GM12878 (cell line): Measurements from ENCODE around the gene GRIFIN. TPM values are rescaled to one million over a fixed set of nuclear protein-coding genes. Genes with fewer than 3 reads are reported as not detected.

Experiments used
- ATAC-seq: fragments of 200-7000 bp; cut with Tn5 transposase; 3 replicates; pipeline ENCODE4 v1.9.1; 2020; ENCODE audit warnings: mild to moderate bottlenecking, moderate library complexity
- BruUV-seq: library from RNA; stranded (reverse); fragments of 400-500 nt; replicated peaks from 2 replicates; lab custom pipeline; 2021; lab: Mats Ljungman, UMichigan
- CTCF ChIA-PET: fragments of 300-600 bp; sonication (Branson Sonifier 250); formaldehyde crosslinking; extraction: SDS; loops from one replicate; lab custom pipeline; 2021; ENCODE audit warnings: inconsistent platforms; lab: Yijun Ruan, JAX
- POLR2A ChIA-PET: fragments of 350-600 bp; formaldehyde crosslinking; extraction: SDS; loops from one replicate; lab custom pipeline; 2021; ENCODE audit warnings: inconsistent platforms; lab: Charles Lee
- RAD21 ChIA-PET: fragments of 300-600 bp; sonication (Branson Sonifier 250); formaldehyde crosslinking; loops from one replicate; lab custom pipeline; 2023; ENCODE audit warnings: antibody characterized with exemption; ENCODE audit not compliant: unreplicated experiment; lab: Charles Lee
- SMC1A ChIA-PET: fragments of 300-600 bp; sonication (Branson Sonifier 250); formaldehyde crosslinking; loops from one replicate; lab custom pipeline; 2023; ENCODE audit not compliant: unreplicated experiment, uncharacterized antibody; lab: Charles Lee
- DNase-seq: peaks from one replicate; pipeline ENCODE4 v3.0.0-alpha.2; 2011; ENCODE audit warnings: low read depth, low spot score
- FAIRE-seq: peaks from 3 replicates; lab custom pipeline; 2011; peaks lifted over from hg19 to GRCh38; lab: Jason Lieb, UNC
- H2AFZ ChIP-seq: 2 replicates; pipeline ENCODE4 v1.6.0; 2011; ENCODE audit warnings: low read depth, low read length, control low read depth; ENCODE audit not compliant: control insufficient read depth
- H3K27ac ChIP-seq: 2 replicates; pipeline ENCODE4 v1.5.1; 2011; ENCODE audit warnings: control low read depth; ENCODE audit not compliant: control insufficient read depth, insufficient read depth
- H3K27me3 ChIP-seq, 2 experiments: replicated peaks in 1 of 2; 2 replicates each; pipeline versions ENCODE4 v1.6.0 to v1.6.1; 2011; ENCODE audit warnings: low read length in 1 of 2; ENCODE audit not compliant: control insufficient read depth in 2 of 2, insufficient read depth in 2 of 2
- H3K36me3 ChIP-seq, 2 experiments: 2 replicates each; pipeline ENCODE4 v1.5.1; 2011; ENCODE audit warnings: low read length in 1 of 2; ENCODE audit not compliant: control insufficient read depth in 2 of 2, insufficient read depth in 2 of 2
- H3K4me1 ChIP-seq: 2 replicates; pipeline ENCODE4 v1.6.1; 2011; ENCODE audit warnings: mild to moderate bottlenecking, low read length, moderate library complexity, mixed read lengths; ENCODE audit not compliant: control insufficient read depth, insufficient read depth
- H3K4me2 ChIP-seq: 2 replicates; pipeline ENCODE4 v1.6.0; 2011; ENCODE audit warnings: control low read depth; ENCODE audit not compliant: control insufficient read depth, insufficient read depth
- H3K4me3 ChIP-seq: fragments of 200-600 bp; sonication (generic); 2 replicates; pipeline ENCODE4 v1.5.1; 2016
- H3K79me2 ChIP-seq: 2 replicates; pipeline ENCODE4 v1.6.0; 2011; ENCODE audit warnings: low read length; ENCODE audit not compliant: control insufficient read depth, insufficient read depth
- H3K9ac ChIP-seq: 2 replicates; pipeline ENCODE4 v1.8.0; 2011; ENCODE audit warnings: low read length, control low read depth, mixed read lengths; ENCODE audit not compliant: control insufficient read depth, insufficient read depth
- H3K9me3 ChIP-seq: replicated peaks from 3 replicates; pipeline ENCODE4 v1.5.1; 2011; ENCODE audit warnings: mild to moderate bottlenecking, low read length; ENCODE audit not compliant: control insufficient read depth, insufficient read depth
- H4K20me1 ChIP-seq: 2 replicates; pipeline ENCODE4 v1.6.0; 2011; ENCODE audit not compliant: control insufficient read depth, insufficient read depth
- BCL11A ChIP-seq: IDR thresholded peaks from 2 replicates; pipeline ENCODE4 v1.6.1; 2011; ENCODE audit warnings: low read depth, low read length
- DPF2 ChIP-seq: fragments of 450-650 bp; IDR thresholded peaks from 2 replicates; pipeline ENCODE4 v1.6.1; 2017; ENCODE audit warnings: mild to moderate bottlenecking
- HDGF ChIP-seq: fragments of 450-650 bp; IDR thresholded peaks from 2 replicates; pipeline ENCODE4 v1.6.1; 2016; ENCODE audit warnings: antibody characterized with exemption
- IRF5 ChIP-seq: fragments of 450-650 bp; IDR thresholded peaks from 2 replicates; pipeline ENCODE4 v1.6.1; 2017; ENCODE audit warnings: borderline replicate concordance
- NRF1 ChIP-seq: conservative IDR thresholded peaks from 2 replicates; pipeline ENCODE4 v1.6.1; 2011; ENCODE audit warnings: mild to moderate bottlenecking, low read depth, low read length, improper control_type of control experiment
- RAD21 ChIP-seq: IDR thresholded peaks from 2 replicates; pipeline ENCODE4 v1.6.1; 2011; ENCODE audit warnings: mild to moderate bottlenecking, low read depth, low read length, moderate library complexity; ENCODE audit not compliant: insufficient read depth
- RBBP5 ChIP-seq: fragments of 200-600 bp; sonication (generic); conservative IDR thresholded peaks from 2 replicates; pipeline ENCODE4 v1.6.1; 2016
- WGBS: methylation state at CpG from one replicate; pipeline ENCODE4 v1.1.6; 2016; ENCODE audit warnings: low lambda C conversion rate; ENCODE audit not compliant: insufficient replicate concordance, insufficient coverage; ENCODE audit errors: missing lambda C conversion rate; 5-methylcytosine and 5-hydroxymethylcytosine counted together
- in situ Hi-C: fragments of 300-500 bp; cut with MboI; formaldehyde crosslinking; loops from 9 replicates; pipeline ENCODE4 v1.14.3; 2018; ENCODE audit warnings: mixed read lengths
- intact Hi-C: fragments of 100-400 bp; cut with micrococcal nuclease; formaldehyde crosslinking; loops from one replicate; pipeline ENCODE4 v1.14.2; 2022; ENCODE audit not compliant: unreplicated experiment
- polyA plus RNA-seq, 11 experiments: library from polyadenylated mRNA; depleted of rRNA in 4 of 11; unstranded in 6 of 11; stranded (reverse) in 5 of 11; fragments of >200 nt; fragmentation: Nextera tagmentation in 4 of 11; fragmentation: Illumina TruSeq in 1 of 11; extraction: Ambion mirVana in 4 of 11; extraction: Trizol in 1 of 11; gene quantifications; 1 replicate in 1 of 11; 2 replicates in 10 of 11; pipeline versions ENCODE4 v1.2.1 to v1.2.3, GENCODE V29; 2011 to 2016; ENCODE audit warnings: inconsistent platforms in 2 of 11, missing spikeins in 2 of 11, low read depth in 1 of 11
- total RNA-seq, 4 experiments: library from RNA; depleted of rRNA in 3 of 4; stranded (reverse); fragments of >200 nt in 3 of 4; fragmentation: Illumina TruSeq in 1 of 4; extraction: Trizol in 1 of 4; gene quantifications; 2 replicates each; pipeline versions ENCODE4 v1.2.1 to v1.2.3, GENCODE V29; 2013 to 2021
- TF ChIP-seq, protein P1 (sequence below), 3 experiments: IDR thresholded peaks in 2 of 3; conservative IDR thresholded peaks in 1 of 3; 2 replicates each; pipeline ENCODE4 v1.5.1; 2011; ENCODE audit warnings: low read depth in 3 of 3, low read length in 3 of 3, mild to moderate bottlenecking in 3 of 3, control low read depth in 2 of 3, moderate library complexity in 2 of 3, inconsistent platforms in 1 of 3, mixed read lengths in 1 of 3; ENCODE audit not compliant: control insufficient read depth in 2 of 3, insufficient read depth in 1 of 3; ENCODE audit errors: extremely low read depth in 1 of 3

Gene GRIFIN
- total and polyA plus RNA-seq, 10 of the 15 experiments (the other 5 are each of a cell fraction or from before 2014, with no cell fraction given), result not detected

- no TSS peak for BruUV-seq
- H3K9ac ChIP-seq, result no peak overlapping the region
- H3K9me3 ChIP-seq, result peaks cover 4% of the 10 kb centered on the region
- intact Hi-C loops, result no loop called here
- FAIRE-seq (no peak), DNase-seq (no peak), ATAC-seq (peak; percentile 65)
- no peaks in the 10 kb centered on the region for H3K4me1 ChIP-seq
- H3K27ac ChIP-seq, result no peak overlapping the region
- H2AFZ ChIP-seq, result no peak overlapping the region
- WGBS, result 42% methylated on average over 3 of the region's 3 CpGs
- TF ChIP-seq IRF5 (no peak), RBBP5 (no peak), RAD21 (0 out of 2 replicates have a peak, but pooled peaks have one; percentile 15), HDGF (no peak), BCL11A (no peak), NRF1 (no peak), DPF2 (no peak)
- TF ChIP-seq, protein P1, sequence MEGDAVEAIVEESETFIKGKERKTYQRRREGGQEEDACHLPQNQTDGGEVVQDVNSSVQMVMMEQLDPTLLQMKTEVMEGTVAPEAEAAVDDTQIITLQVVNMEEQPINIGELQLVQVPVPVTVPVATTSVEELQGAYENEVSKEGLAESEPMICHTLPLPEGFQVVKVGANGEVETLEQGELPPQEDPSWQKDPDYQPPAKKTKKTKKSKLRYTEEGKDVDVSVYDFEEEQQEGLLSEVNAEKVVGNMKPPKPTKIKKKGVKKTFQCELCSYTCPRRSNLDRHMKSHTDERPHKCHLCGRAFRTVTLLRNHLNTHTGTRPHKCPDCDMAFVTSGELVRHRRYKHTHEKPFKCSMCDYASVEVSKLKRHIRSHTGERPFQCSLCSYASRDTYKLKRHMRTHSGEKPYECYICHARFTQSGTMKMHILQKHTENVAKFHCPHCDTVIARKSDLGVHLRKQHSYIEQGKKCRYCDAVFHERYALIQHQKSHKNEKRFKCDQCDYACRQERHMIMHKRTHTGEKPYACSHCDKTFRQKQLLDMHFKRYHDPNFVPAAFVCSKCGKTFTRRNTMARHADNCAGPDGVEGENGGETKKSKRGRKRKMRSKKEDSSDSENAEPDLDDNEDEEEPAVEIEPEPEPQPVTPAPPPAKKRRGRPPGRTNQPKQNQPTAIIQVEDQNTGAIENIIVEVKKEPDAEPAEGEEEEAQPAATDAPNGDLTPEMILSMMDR (IDR thresholded peaks at IDR 0.05 in 2 of 3, conservative IDR thresholded peaks at IDR 0.05 in 1 of 3; ENCODE audit: control insufficient read depth in 2 of 3, extremely low read depth in 1 of 3, insufficient read depth in 1 of 3, low read depth in 3 of 3, low read length in 3 of 3), result peak; percentile 22 to 50 (median 46); a peak in 4 of 6 replicates
- H3K79me2 ChIP-seq, result no peaks in the 10 kb centered on the region
- H4K20me1 ChIP-seq, result 0 out of 2 replicates have a peak, but pooled peaks cover 4% of the 10 kb centered on the region
- ChIA-PET CTCF (interaction anchor here (0.6 to 2.1 kb wide), 5 partner anchors 19 to 114 kb away, joined by 3 to 5 read pairs (median 3); no protein-coding TSS in a partner anchor), POLR2A (no interaction called here), SMC1A (interaction anchor here (0.9 to 1.1 kb wide), 4 partner anchors 9 to 38 kb away, joined by 3 read pairs; no protein-coding TSS in a partner anchor), RAD21 (interaction anchor here (1.1 kb wide), 1 partner anchor 26 kb away, joined by 6 read pairs; no protein-coding TSS in a partner anchor)
- H3K36me3 ChIP-seq, result peaks cover 3 to 24% of the 10 kb centered on the region in 2 experiments
- in situ Hi-C loops, result no loop called here
- no peak overlapping the region for H3K4me3 ChIP-seq
- no peaks in the 10 kb centered on the region for H3K27me3 ChIP-seq
- H3K4me2 ChIP-seq, result no peak overlapping the region
Measured at GRCh38 chr7:2431260-2431867, 44.8 kb downstream of the GRIFIN start.
